GM10847 (cell line): ENCODE measurements around the gene HOXA13.

Experiments used
- POLR2A ChIP-seq: IDR thresholded peaks from 2 replicates; pipeline ENCODE4 v1.6.1; 2011; ENCODE audit not compliant: insufficient read length; ENCODE audit errors: extremely low read depth

Gene HOXA13

GRCh38 chr7:27199849-27200760 is at the start of gene HOXA13:
Gene HOXA13 (minus strand): TSS chr7:27200091. CDS start chr7:27200077, 14 bp downstream.
- no peak for TF ChIP-seq POLR2A

- no peak for TF ChIP-seq POLR2A
These were observed 49.2 kb upstream of the HOXA13 start for GRCh38 chr7:27248911-27249723.

- no peak for TF ChIP-seq POLR2A
These were observed 48.5 kb upstream of the HOXA13 start for GRCh38 chr7:27248427-27248806.

GRCh38 chr7:27247452-27248426 is 47.8 kb upstream of the HOXA13 start:
- no peak for TF ChIP-seq POLR2A

- TF ChIP-seq POLR2A = no peak
These were observed 47.1 kb upstream of the HOXA13 start for GRCh38 chr7:27247000-27247399.

GRCh38 chr7:27245798-27246691 is 46.2 kb upstream of the HOXA13 start:
- no peak for TF ChIP-seq POLR2A

GRCh38 chr7:27245124-27245797 is 45.4 kb upstream of the HOXA13 start:
- no peak for TF ChIP-seq POLR2A

GRCh38 chr7:27244488-27245123 is 44.7 kb upstream of the HOXA13 start:
- no peak for TF ChIP-seq POLR2A

- TF ChIP-seq POLR2A = no peak
These were observed 43.7 kb upstream of the HOXA13 start for GRCh38 chr7:27243340-27244163.

- TF ChIP-seq POLR2A = no peak
These were observed 42.9 kb upstream of the HOXA13 start, which contains the start of gene EVX1 for GRCh38 chr7:27242555-27243339. Gene EVX1 (plus strand): TSS chr7:27242802. CDS start chr7:27243031, 229 bp downstream.

- TF ChIP-seq POLR2A = no peak
These were observed 42.3 kb upstream of the HOXA13 start for GRCh38 chr7:27242154-27242553.
